ENCODE results near the gene MB21D2. TPM values are rescaled to one million over a fixed set of nuclear protein-coding genes. Genes with fewer than 3 reads are reported as not detected.
A peak's percentile ranks its signal among the peaks of the same experiment; 100 is the strongest.

Gene MB21D2
- total RNA-seq, 1 donor from 2014 or later, result 11.0 TPM

GRCh38 chr3:192899540-192899982, 18.1 kb downstream of the MB21D2 start:
- Histone ChIP-seq H3K4me3 (ENCODE audit: insufficient read depth, low read depth, low read length) (no peak overlapping the region), H3K79me2 (ENCODE audit: insufficient read depth, low read length) (peaks cover 81% of the 10 kb centered on the region), H3K9ac (ENCODE audit: low read length) (peak overlapping the region; percentile 47), H3K36me3 (ENCODE audit: insufficient read depth, low read length) (no peaks in the 10 kb centered on the region), H3K4me1 (ENCODE audit: insufficient read depth, low read length) (peaks cover 22% of the 10 kb centered on the region), H3K27ac (ENCODE audit: low read depth, low read length) (peak overlapping the region; percentile 80), H2AFZ (ENCODE audit: low read depth, low read length) (no peak overlapping the region), H4K20me1 (ENCODE audit: insufficient read depth, low read length) (no peaks in the 10 kb centered on the region), H3K9me3 (ENCODE audit: insufficient read depth, low read depth, low read length) (peaks cover 3% of the 10 kb centered on the region), H3K27me3 (ENCODE audit: insufficient read depth, low read length) (no peaks in the 10 kb centered on the region), H3K4me2 (ENCODE audit: low read length) (peak overlapping the region; percentile 20)
- FAIRE-seq, result no peak
- Mint-ChIP-seq H3K36me3 (ENCODE audit: low read depth, unreplicated experiment) (peaks cover under 1% of the 10 kb centered on the region), H3K4me3 (ENCODE audit: unreplicated experiment) (no peak overlapping the region), H3K27ac (ENCODE audit: unreplicated experiment) (peak overlapping the region; percentile 21), H3K9me3 (ENCODE audit: unreplicated experiment) (no peaks in the 10 kb centered on the region), H3K27me3 (ENCODE audit: low read depth, unreplicated experiment) (no peaks in the 10 kb centered on the region), H3K4me1 (ENCODE audit: low read depth, unreplicated experiment) (peaks cover 29% of the 10 kb centered on the region)
- TF ChIP-seq EZH2 (IDR thresholded peaks at IDR 0.05; ENCODE audit: insufficient read depth, low read length), result no peak
- TF ChIP-seq, protein P1, sequence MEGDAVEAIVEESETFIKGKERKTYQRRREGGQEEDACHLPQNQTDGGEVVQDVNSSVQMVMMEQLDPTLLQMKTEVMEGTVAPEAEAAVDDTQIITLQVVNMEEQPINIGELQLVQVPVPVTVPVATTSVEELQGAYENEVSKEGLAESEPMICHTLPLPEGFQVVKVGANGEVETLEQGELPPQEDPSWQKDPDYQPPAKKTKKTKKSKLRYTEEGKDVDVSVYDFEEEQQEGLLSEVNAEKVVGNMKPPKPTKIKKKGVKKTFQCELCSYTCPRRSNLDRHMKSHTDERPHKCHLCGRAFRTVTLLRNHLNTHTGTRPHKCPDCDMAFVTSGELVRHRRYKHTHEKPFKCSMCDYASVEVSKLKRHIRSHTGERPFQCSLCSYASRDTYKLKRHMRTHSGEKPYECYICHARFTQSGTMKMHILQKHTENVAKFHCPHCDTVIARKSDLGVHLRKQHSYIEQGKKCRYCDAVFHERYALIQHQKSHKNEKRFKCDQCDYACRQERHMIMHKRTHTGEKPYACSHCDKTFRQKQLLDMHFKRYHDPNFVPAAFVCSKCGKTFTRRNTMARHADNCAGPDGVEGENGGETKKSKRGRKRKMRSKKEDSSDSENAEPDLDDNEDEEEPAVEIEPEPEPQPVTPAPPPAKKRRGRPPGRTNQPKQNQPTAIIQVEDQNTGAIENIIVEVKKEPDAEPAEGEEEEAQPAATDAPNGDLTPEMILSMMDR (IDR thresholded peaks at IDR 0.05; ENCODE audit: insufficient read depth, low read depth, low read length), result no peak
- peak; percentile 91 for DNase-seq (ENCODE audit: low read depth)

DNA sequence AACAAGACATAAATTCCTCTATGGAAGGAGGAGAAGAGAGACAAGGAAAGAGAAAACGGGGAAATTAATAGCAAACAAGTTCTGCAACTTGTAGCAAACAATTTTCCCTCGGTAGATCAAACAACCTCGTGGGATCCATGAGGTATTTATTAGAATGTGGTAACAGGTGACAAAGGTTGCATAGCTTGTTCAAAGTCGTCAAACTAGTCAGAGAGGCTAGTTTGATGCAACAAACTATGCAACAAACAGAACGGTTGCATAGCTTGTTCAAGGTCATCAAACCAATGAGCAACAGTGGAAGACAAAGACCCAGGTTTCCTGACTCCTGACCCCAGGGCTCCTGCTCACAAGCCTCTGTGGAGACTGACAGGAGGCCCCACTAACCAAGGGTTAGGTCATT, 20.7 kb downstream of the MB21D2 start:
- FAIRE-seq (no peak), DNase-seq (ENCODE audit: low read depth) (no peak)
- H3K36me3 Mint-ChIP-seq (ENCODE audit: low read depth, unreplicated experiment), result no peaks in the 10 kb centered on the region
- H2AFZ ChIP-seq (ENCODE audit: low read depth, low read length), result no peak overlapping the region
- H3K4me3 ChIP-seq (ENCODE audit: insufficient read depth, low read depth, low read length), result no peak overlapping the region
- H4K20me1 ChIP-seq (ENCODE audit: insufficient read depth, low read length), result no peaks in the 10 kb centered on the region
- no peaks in the 10 kb centered on the region for H3K9me3 ChIP-seq (ENCODE audit: insufficient read depth, low read depth, low read length)
- no peaks in the 10 kb centered on the region for H3K9me3 Mint-ChIP-seq (ENCODE audit: unreplicated experiment)
- no peak overlapping the region for H3K9ac ChIP-seq (ENCODE audit: low read length)
- TF ChIP-seq, protein P1 (IDR thresholded peaks at IDR 0.05; ENCODE audit: insufficient read depth, low read depth, low read length), result no peak
- no peak for TF ChIP-seq EZH2 (IDR thresholded peaks at IDR 0.05; ENCODE audit: insufficient read depth, low read length)
- peaks cover 78% of the 10 kb centered on the region for H3K79me2 ChIP-seq (ENCODE audit: insufficient read depth, low read length)
- no peak overlapping the region for H3K27ac Mint-ChIP-seq (ENCODE audit: unreplicated experiment)
- no peak overlapping the region for H3K4me3 Mint-ChIP-seq (ENCODE audit: unreplicated experiment)
- peaks cover 32% of the 10 kb centered on the region for H3K4me1 ChIP-seq (ENCODE audit: insufficient read depth, low read length)
- no peak overlapping the region for H3K4me2 ChIP-seq (ENCODE audit: low read length)
- H3K27me3 ChIP-seq (ENCODE audit: insufficient read depth, low read length), result no peaks in the 10 kb centered on the region
- H3K4me1 Mint-ChIP-seq (ENCODE audit: low read depth, unreplicated experiment), result peaks cover 40% of the 10 kb centered on the region
- no peaks in the 10 kb centered on the region for H3K27me3 Mint-ChIP-seq (ENCODE audit: low read depth, unreplicated experiment)
- no peak overlapping the region for H3K27ac ChIP-seq (ENCODE audit: low read depth, low read length)
- no peaks in the 10 kb centered on the region for H3K36me3 ChIP-seq (ENCODE audit: insufficient read depth, low read length)

GRCh38 chr3:192896208-192896607, 21.4 kb downstream of the MB21D2 start:
- Histone ChIP-seq H3K4me2 (ENCODE audit: low read length) (no peak overlapping the region), H4K20me1 (ENCODE audit: insufficient read depth, low read length) (no peaks in the 10 kb centered on the region), H3K9ac (ENCODE audit: low read length) (no peak overlapping the region), H3K79me2 (ENCODE audit: insufficient read depth, low read length) (peaks cover 84% of the 10 kb centered on the region), H2AFZ (ENCODE audit: low read depth, low read length) (no peak overlapping the region), H3K4me1 (ENCODE audit: insufficient read depth, low read length) (peaks cover 29% of the 10 kb centered on the region), H3K27ac (ENCODE audit: low read depth, low read length) (no peak overlapping the region), H3K4me3 (ENCODE audit: insufficient read depth, low read depth, low read length) (no peak overlapping the region), H3K27me3 (ENCODE audit: insufficient read depth, low read length) (no peaks in the 10 kb centered on the region), H3K9me3 (ENCODE audit: insufficient read depth, low read depth, low read length) (no peaks in the 10 kb centered on the region), H3K36me3 (ENCODE audit: insufficient read depth, low read length) (no peaks in the 10 kb centered on the region)
- Mint-ChIP-seq H3K27me3 (ENCODE audit: low read depth, unreplicated experiment) (no peaks in the 10 kb centered on the region), H3K9me3 (ENCODE audit: unreplicated experiment) (no peaks in the 10 kb centered on the region), H3K4me1 (ENCODE audit: low read depth, unreplicated experiment) (peaks cover 40% of the 10 kb centered on the region), H3K27ac (ENCODE audit: unreplicated experiment) (no peak overlapping the region), H3K4me3 (ENCODE audit: unreplicated experiment) (no peak overlapping the region), H3K36me3 (ENCODE audit: low read depth, unreplicated experiment) (no peaks in the 10 kb centered on the region)
- TF ChIP-seq, protein P1 (IDR thresholded peaks at IDR 0.05; ENCODE audit: insufficient read depth, low read depth, low read length), result no peak
- TF ChIP-seq EZH2 (IDR thresholded peaks at IDR 0.05; ENCODE audit: insufficient read depth, low read length), result no peak
- FAIRE-seq (no peak), DNase-seq (ENCODE audit: low read depth) (no peak)
